Breast epithelium (tissue), 4 donors: ENCODE results near the gene LRRC15. TPM values are rescaled to one million over a fixed set of nuclear protein-coding genes. Genes with fewer than 3 reads are reported as not detected.

Source experiments
- DNase-seq, 2 donors: peaks; one replicate each; pipeline ENCODE4 v3.0.0-alpha.2; 2019; ENCODE audit warnings: low spot score in 2 of 2
- H3K27ac ChIP-seq, 2 donors: fragments of 200-600 bp; sonication (generic) in 1 of 2; one replicate each; pipeline ENCODE4 v1.5.1; 2016 to 2019; ENCODE audit warnings: mild to moderate bottlenecking in 1 of 2
- H3K27me3 ChIP-seq, 2 donors: fragments of 200-600 bp; sonication (generic) in 1 of 2; one replicate each; pipeline versions ENCODE4 v1.5.1 to v1.6.0; 2017 to 2019; ENCODE audit warnings: control low read depth in 1 of 2, mild to moderate bottlenecking in 1 of 2
- H3K36me3 ChIP-seq: fragments of 200-600 bp; one replicate; pipeline ENCODE4 v1.5.1; 2019
- H3K4me1 ChIP-seq, 2 donors: fragments of 200-600 bp; sonication (generic); one replicate each; pipeline ENCODE4 v1.5.1; 2016 to 2019; ENCODE audit warnings: control low read depth in 1 of 2
- H3K4me3 ChIP-seq, 3 donors: fragments of 200-600 bp; sonication (generic); 1 replicate in 2 of 3; 2 replicates in 1 of 3; pipeline ENCODE4 v1.5.1; 2016 to 2019; ENCODE audit warnings: mild to moderate bottlenecking in 3 of 3, moderate library complexity in 2 of 3
- H3K9me3 ChIP-seq, 2 donors: fragments of 200-600 bp; sonication (generic) in 1 of 2; one replicate each; pipeline ENCODE4 v1.5.1; 2016 to 2019; ENCODE audit warnings: control low read depth in 1 of 2
- POLR2A ChIP-seq: fragments of 450-650 bp; IDR thresholded peaks from one replicate; pipeline ENCODE4 v1.6.1; 2016; ENCODE audit warnings: antibody characterized with exemption, mild to moderate bottlenecking, moderate library complexity
- POLR2AphosphoS5 ChIP-seq, 3 donors: sonication (generic); formaldehyde crosslinking; IDR thresholded peaks; one replicate each; pipeline ENCODE4 v1.6.1; 2017; ENCODE audit warnings: antibody characterized with exemption in 3 of 3
- intact Hi-C: fragments of 100-400 bp; cut with DNase I; formaldehyde crosslinking; loops from one replicate; pipeline ENCODE4 v1.15.1; 2023; ENCODE audit warnings: low total_unique reads
- total RNA-seq, 3 donors: library from RNA; depleted of rRNA; stranded (reverse); fragments of >200 nt; gene quantifications; one replicate each; pipeline ENCODE4 v1.1.0, GENCODE V29; 2016
- TF ChIP-seq, protein P1 (sequence below), 3 donors: fragments of 450-650 bp; IDR thresholded peaks; one replicate each; pipeline ENCODE4 v1.5.1; 2016 to 2017; ENCODE audit warnings: antibody characterized with exemption in 3 of 3, mild to moderate bottlenecking in 3 of 3, moderate library complexity in 3 of 3

The LRRC15 gene
- total RNA-seq, 3 donors from 2014 or later = 0.15 to 0.48 (median 0.33) TPM

DNA sequence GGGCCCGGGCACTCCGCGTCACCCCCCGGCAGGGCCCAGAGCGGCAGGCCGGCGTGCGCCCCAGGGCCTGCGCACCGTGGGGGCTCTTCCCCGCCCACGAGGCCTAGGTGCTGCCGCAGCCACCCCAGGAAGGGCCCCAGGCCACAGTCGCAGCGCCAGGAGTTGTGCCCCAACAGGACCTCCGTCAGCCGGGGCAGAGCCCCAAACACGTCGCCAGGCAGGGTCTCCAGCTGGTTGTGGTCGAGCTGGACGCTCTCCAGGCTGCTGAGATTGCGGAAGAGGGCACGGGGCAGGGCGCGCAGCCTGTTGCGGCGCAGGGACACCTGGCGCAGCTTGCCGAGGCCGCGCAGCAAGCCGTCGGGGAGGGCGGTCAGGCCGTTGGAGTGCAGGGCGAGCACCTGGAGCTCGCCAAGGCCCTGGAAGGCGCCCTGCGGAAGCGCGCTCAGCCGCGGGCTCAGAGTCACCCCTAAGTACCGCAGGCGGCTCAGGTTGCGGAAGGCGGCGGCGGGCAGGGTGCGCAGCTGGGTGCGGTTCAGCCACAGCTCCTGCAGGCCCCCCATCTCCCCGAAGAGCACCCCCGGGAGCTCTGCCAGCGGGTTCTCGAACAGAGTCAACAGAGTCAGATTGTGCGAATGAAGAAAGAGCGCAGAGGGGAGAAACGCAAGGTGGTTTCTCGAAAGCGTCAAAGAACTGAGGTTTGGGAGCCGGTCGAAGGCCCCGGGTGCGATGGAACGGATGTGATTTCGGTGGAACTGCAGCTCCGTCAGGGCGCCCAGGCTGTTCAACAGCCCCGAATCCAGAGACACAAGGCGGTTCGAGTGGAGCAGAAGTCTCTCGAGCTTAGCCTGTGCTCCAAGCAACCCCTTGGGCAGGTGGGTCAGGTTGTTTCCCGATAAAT is 27.6 kb upstream of the LRRC15 start:
- TF ChIP-seq POLR2AphosphoS5 (IDR thresholded peaks at IDR 0.05) (no peak), POLR2A (no peak)
- TF ChIP-seq, protein P1, sequence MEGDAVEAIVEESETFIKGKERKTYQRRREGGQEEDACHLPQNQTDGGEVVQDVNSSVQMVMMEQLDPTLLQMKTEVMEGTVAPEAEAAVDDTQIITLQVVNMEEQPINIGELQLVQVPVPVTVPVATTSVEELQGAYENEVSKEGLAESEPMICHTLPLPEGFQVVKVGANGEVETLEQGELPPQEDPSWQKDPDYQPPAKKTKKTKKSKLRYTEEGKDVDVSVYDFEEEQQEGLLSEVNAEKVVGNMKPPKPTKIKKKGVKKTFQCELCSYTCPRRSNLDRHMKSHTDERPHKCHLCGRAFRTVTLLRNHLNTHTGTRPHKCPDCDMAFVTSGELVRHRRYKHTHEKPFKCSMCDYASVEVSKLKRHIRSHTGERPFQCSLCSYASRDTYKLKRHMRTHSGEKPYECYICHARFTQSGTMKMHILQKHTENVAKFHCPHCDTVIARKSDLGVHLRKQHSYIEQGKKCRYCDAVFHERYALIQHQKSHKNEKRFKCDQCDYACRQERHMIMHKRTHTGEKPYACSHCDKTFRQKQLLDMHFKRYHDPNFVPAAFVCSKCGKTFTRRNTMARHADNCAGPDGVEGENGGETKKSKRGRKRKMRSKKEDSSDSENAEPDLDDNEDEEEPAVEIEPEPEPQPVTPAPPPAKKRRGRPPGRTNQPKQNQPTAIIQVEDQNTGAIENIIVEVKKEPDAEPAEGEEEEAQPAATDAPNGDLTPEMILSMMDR (IDR thresholded peaks at IDR 0.05) = no peak
- H3K27ac ChIP-seq = peak overlapping the region in 1 of 2 donors; percentile 61
- no peaks in the 10 kb centered on the region for H3K9me3 ChIP-seq
- DNase-seq = no peak
- H3K4me1 ChIP-seq = no peaks in the 10 kb centered on the region
- H3K36me3 ChIP-seq = no peaks in the 10 kb centered on the region
- peaks cover 0 to 17% of the 10 kb centered on the region in 2 donors for H3K27me3 ChIP-seq
- peak overlapping the region; percentile 29 to 46 (median 32) for H3K4me3 ChIP-seq
- intact Hi-C loops = no loop called here

DNA sequence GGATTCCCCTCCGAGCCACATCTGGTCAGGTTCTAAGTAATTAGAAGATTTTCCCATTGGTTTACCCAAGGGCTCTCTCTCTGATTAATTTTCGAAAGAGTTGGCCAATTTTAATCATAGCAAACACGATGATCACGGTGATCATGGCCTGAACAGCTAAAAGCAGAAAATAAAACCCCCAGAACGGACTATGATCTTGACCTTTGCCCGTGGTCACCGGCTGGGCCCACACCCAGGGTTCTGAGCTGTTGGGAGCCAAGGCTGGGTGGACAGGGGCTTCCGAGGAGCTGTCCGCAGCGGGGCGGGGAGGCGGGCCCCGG is 27.0 kb upstream of the LRRC15 start:
- H3K27me3 ChIP-seq = peaks cover 0 to 17% of the 10 kb centered on the region in 2 donors
- H3K4me1 ChIP-seq = no peaks in the 10 kb centered on the region
- intact Hi-C loops = no loop called here
- peak overlapping the region in 1 of 2 donors; percentile 61 for H3K27ac ChIP-seq
- H3K36me3 ChIP-seq = no peaks in the 10 kb centered on the region
- DNase-seq = no peak
- H3K4me3 ChIP-seq = peak overlapping the region; percentile 29 to 46 (median 32)
- no peaks in the 10 kb centered on the region for H3K9me3 ChIP-seq
- TF ChIP-seq, protein P1 (IDR thresholded peaks at IDR 0.05) = no peak

DNA sequence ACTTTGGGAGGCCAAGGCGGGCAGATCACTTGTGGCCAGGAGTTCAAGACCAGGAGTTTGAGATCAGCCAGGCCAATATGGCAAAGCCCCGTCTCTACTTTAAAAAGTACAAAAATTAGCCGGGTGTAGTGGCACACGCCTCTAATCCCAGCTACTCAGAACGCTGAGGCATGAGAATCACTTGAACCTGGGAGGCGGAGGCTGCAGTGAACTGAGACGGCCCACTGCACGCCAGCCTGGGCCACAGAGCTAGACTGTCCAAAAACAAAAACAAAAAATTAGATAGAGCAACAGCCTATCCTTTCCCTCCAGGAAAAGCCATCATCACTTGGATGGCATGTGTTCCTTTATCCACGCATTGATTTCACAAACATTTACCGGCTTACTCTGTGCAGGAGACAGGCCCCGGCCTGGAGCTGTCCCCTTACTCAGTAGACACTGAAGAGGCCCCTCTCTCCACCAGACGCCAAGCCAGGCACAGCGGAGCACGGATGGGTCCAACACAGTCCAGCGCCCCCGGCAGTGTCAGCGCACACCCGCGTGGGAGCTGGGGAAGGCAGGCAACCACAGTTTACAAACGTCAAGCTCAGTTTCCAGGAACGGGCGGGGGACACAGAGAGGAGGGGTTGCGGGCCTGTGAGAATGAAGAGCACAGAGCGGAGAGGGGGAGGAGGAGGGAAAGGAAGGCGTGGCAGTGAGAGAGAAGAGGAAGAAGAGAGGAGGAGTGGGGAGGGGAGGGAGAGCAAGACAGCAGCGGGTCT is 26.4 kb upstream of the LRRC15 start:
- H3K4me3 ChIP-seq = peak overlapping the region; percentile 29 to 46 (median 32)
- H3K9me3 ChIP-seq = peaks cover 0 to 2% of the 10 kb centered on the region in 2 donors
- no peak for DNase-seq
- intact Hi-C loops = no loop called here
- H3K27ac ChIP-seq = peak overlapping the region in 1 of 2 donors; percentile 61
- H3K4me1 ChIP-seq = no peaks in the 10 kb centered on the region
- TF ChIP-seq POLR2A = no peak
- TF ChIP-seq, protein P1 (IDR thresholded peaks at IDR 0.05) = no peak
- no peak for TF ChIP-seq POLR2AphosphoS5 (IDR thresholded peaks at IDR 0.05)
- no peaks in the 10 kb centered on the region for H3K36me3 ChIP-seq
- H3K27me3 ChIP-seq = peaks cover 0 to 17% of the 10 kb centered on the region in 2 donors

DNA sequence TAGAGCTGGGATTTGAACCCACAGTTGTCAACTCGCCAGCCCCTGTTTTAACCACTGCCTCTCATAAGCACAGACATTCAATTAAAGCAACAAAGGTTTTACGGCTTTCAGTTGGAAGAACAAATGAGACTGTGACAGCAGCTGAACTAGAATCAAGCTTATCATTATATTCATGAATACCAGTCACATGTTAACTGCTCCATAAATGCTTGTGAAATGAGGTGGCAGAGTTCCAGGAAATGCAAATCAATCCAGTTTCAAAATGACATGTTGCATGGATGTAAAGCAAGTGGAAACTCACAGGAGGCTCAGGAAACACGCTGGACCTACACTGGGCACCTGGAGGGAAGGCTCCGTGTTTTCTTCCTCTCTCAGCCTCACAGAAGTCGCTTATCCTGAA is 25.7 kb upstream of the LRRC15 start:
- Histone ChIP-seq H3K27ac (no peak overlapping the region), H3K4me3 (no peak overlapping the region), H3K4me1 (no peaks in the 10 kb centered on the region), H3K36me3 (no peaks in the 10 kb centered on the region), H3K9me3 (peaks cover 0 to 7% of the 10 kb centered on the region in 2 donors), H3K27me3 (peaks cover 0 to 17% of the 10 kb centered on the region in 2 donors)
- DNase-seq = no peak
- TF ChIP-seq, protein P1 (IDR thresholded peaks at IDR 0.05) = no peak
- TF ChIP-seq POLR2A (no peak), POLR2AphosphoS5 (IDR thresholded peaks at IDR 0.05) (no peak)
- intact Hi-C loops = no loop called here

DNA sequence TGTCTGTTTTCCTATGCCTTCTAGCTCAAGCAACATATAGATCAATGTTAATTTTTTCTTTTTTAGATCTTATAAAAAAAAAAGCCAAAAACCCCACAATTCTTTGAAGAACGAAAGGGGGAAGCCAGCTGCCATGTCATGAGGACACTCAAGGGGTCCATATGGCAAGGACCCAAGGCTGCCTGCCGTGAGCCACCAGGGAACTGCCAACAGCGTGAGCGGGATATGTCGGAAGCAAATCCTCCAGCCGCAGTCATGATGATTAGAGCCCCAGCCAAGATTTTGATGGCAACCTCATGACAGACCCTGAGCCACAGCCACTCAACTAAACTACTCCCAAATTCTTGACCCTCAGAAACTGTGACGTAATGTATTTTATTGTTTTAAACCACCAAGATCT is 23.0 kb upstream of the LRRC15 start:
- peaks cover 0 to 7% of the 10 kb centered on the region in 2 donors for H3K9me3 ChIP-seq
- no peak overlapping the region for H3K4me3 ChIP-seq
- no peak for DNase-seq
- no peaks in the 10 kb centered on the region for H3K36me3 ChIP-seq
- peaks cover 0 to 4% of the 10 kb centered on the region in 2 donors for H3K27me3 ChIP-seq
- H3K4me1 ChIP-seq = no peaks in the 10 kb centered on the region
- no peak for TF ChIP-seq POLR2A
- TF ChIP-seq, protein P1 (IDR thresholded peaks at IDR 0.05) = no peak
- no peak for TF ChIP-seq POLR2AphosphoS5 (IDR thresholded peaks at IDR 0.05)
- intact Hi-C loops = no loop called here
- no peak overlapping the region for H3K27ac ChIP-seq
